H9 (cell line): Measurements from ENCODE around the gene AP4S1. TPM values are rescaled to one million over a fixed set of nuclear protein-coding genes. Genes with fewer than 3 reads are reported as not detected.
A peak's percentile ranks its signal among the peaks of the same experiment; 100 is the strongest.
"Not testable (repeated sequence)": the region's sequence is repeated elsewhere in the genome, so short reads cannot be mapped to it uniquely, and the experiment has no call there.

Experiments
- DNase-seq: peaks from one replicate; pipeline ENCODE4 v3.0.0-alpha.2; 2017
- H2AFZ ChIP-seq: one replicate; pipeline ENCODE4 v1.6.1; 2013; ENCODE audit warnings: mild to moderate bottlenecking, low read length, control low read depth, moderate library complexity
- H2AK5ac ChIP-seq: 2 replicates; pipeline ENCODE4 v1.6.1; 2013; ENCODE audit warnings: low read length, control low read depth, mixed read lengths; ENCODE audit not compliant: insufficient read length
- H2BK120ac ChIP-seq: one replicate; pipeline ENCODE4 v1.6.1; 2013; ENCODE audit warnings: low read depth, mild to moderate bottlenecking, low read length, control low read depth, inconsistent platforms; ENCODE audit not compliant: poor library complexity, severe bottlenecking
- H2BK12ac ChIP-seq: 2 replicates; pipeline ENCODE4 v1.6.1; 2013; ENCODE audit warnings: low read length, control low read depth, mixed read lengths, low read depth; ENCODE audit not compliant: insufficient read length
- H2BK15ac ChIP-seq: 2 replicates; pipeline ENCODE4 v1.6.1; 2013; ENCODE audit warnings: low read depth, low read length, control low read depth
- H2BK20ac ChIP-seq: one replicate; pipeline ENCODE4 v1.6.1; 2013; ENCODE audit warnings: low read depth, mild to moderate bottlenecking, low read length, control low read depth, inconsistent platforms; ENCODE audit not compliant: poor library complexity, severe bottlenecking
- H2BK5ac ChIP-seq: 2 replicates; pipeline ENCODE4 v1.6.1; 2013; ENCODE audit warnings: low read length, control low read depth, mixed read lengths; ENCODE audit not compliant: insufficient read length
- H3K14ac ChIP-seq: 2 replicates; pipeline ENCODE4 v1.6.1; 2013; ENCODE audit warnings: low read length, control low read depth; ENCODE audit not compliant: insufficient read depth
- H3K18ac ChIP-seq: 2 replicates; pipeline ENCODE4 v1.6.1; 2013; ENCODE audit warnings: low read depth, mild to moderate bottlenecking, mixed read lengths, low read length, control low read depth; ENCODE audit not compliant: insufficient read length
- H3K23ac ChIP-seq: 2 replicates; pipeline ENCODE4 v1.6.1; 2013; ENCODE audit warnings: low read length, control low read depth, mixed read lengths, low read depth; ENCODE audit not compliant: insufficient read length
- H3K23me2 ChIP-seq: 2 replicates; pipeline ENCODE4 v1.6.1; 2013; ENCODE audit warnings: low read depth, mild to moderate bottlenecking, mixed read lengths, low read length, control low read depth; ENCODE audit not compliant: insufficient read length, poor library complexity, severe bottlenecking
- H3K27ac ChIP-seq: 2 replicates; pipeline ENCODE4 v1.5.1; 2013; ENCODE audit warnings: low read length, control low read depth, mixed read lengths, low read depth; ENCODE audit not compliant: insufficient read length
- H3K27me3 ChIP-seq: 2 replicates; pipeline ENCODE4 v1.6.1; 2013; ENCODE audit warnings: low read length, control low read depth, inconsistent platforms; ENCODE audit not compliant: insufficient read depth
- H3K4ac ChIP-seq: 2 replicates; pipeline ENCODE4 v1.6.1; 2013; ENCODE audit warnings: low read depth, mild to moderate bottlenecking, control low read depth, inconsistent platforms, low read length, moderate library complexity
- H3K4me1 ChIP-seq: 2 replicates; pipeline ENCODE4 v1.6.1; 2013; ENCODE audit warnings: low read length, control low read depth, inconsistent platforms; ENCODE audit not compliant: insufficient read depth
- H3K4me2 ChIP-seq: 2 replicates; pipeline ENCODE4 v1.6.1; 2013; ENCODE audit warnings: low read length, control low read depth, mixed read lengths; ENCODE audit not compliant: insufficient read length, insufficient read depth
- H3K56ac ChIP-seq: 2 replicates; pipeline ENCODE4 v1.6.1; 2013; ENCODE audit warnings: low read depth, mild to moderate bottlenecking, mixed read lengths, low read length, control low read depth; ENCODE audit not compliant: insufficient read length
- H3K79me1 ChIP-seq: 2 replicates; pipeline ENCODE4 v1.6.1; 2013; ENCODE audit warnings: low read depth, mild to moderate bottlenecking, moderate library complexity, low read length, control low read depth, inconsistent platforms; ENCODE audit not compliant: insufficient read depth, poor library complexity, severe bottlenecking
- H3K79me2 ChIP-seq: 2 replicates; pipeline ENCODE4 v1.6.1; 2013; ENCODE audit warnings: low read length, control low read depth, inconsistent platforms; ENCODE audit not compliant: insufficient read depth
- H3K9ac ChIP-seq: 2 replicates; pipeline ENCODE4 v1.6.1; 2013; ENCODE audit warnings: low read length, control low read depth, mixed read lengths; ENCODE audit not compliant: insufficient read length; ENCODE audit errors: extremely low read depth
- H3K9me3 ChIP-seq: one replicate; pipeline ENCODE4 v1.6.1; 2013; ENCODE audit warnings: low read depth, low read length, inconsistent platforms; ENCODE audit not compliant: control insufficient read depth
- H3T11ph ChIP-seq: one replicate; pipeline ENCODE4 v1.6.1; 2013; ENCODE audit warnings: mild to moderate bottlenecking, low read length, control low read depth, inconsistent platforms
- H4K20me1 ChIP-seq: one replicate; pipeline ENCODE4 v1.6.1; 2013; ENCODE audit not compliant: control insufficient read depth, insufficient read length, insufficient read depth
- H4K5ac ChIP-seq: 2 replicates; pipeline ENCODE4 v1.6.1; 2013; ENCODE audit warnings: low read depth, mild to moderate bottlenecking, mixed read lengths, low read length, control low read depth; ENCODE audit not compliant: insufficient read length
- H4K8ac ChIP-seq: replicated peaks from 2 replicates; pipeline ENCODE4 v1.6.1; 2013; ENCODE audit warnings: low read length, control low read depth, mixed read lengths, low read depth; ENCODE audit not compliant: insufficient read length
- H4K91ac ChIP-seq: 2 replicates; pipeline ENCODE4 v1.6.1; 2013; ENCODE audit warnings: low read depth, mild to moderate bottlenecking, moderate library complexity, mixed read lengths, low read length, control low read depth; ENCODE audit not compliant: insufficient read length
- H3K27ac Mint-ChIP-seq, 3 experiments: 2 replicates in 2 of 3; 3 replicates in 1 of 3; pipeline ENCODE4 v1.8.0; 2020 to 2021; ENCODE audit warnings: mixed read lengths in 3 of 3, mild to moderate bottlenecking in 1 of 3, moderate library complexity in 1 of 3
- H3K27me3 Mint-ChIP-seq: 2 replicates; pipeline ENCODE4 v1.8.0; 2021; ENCODE audit warnings: low read depth, mild to moderate bottlenecking, moderate library complexity, mixed read lengths
- H3K36me3 Mint-ChIP-seq, 3 experiments: 2 replicates in 2 of 3; 3 replicates in 1 of 3; pipeline ENCODE4 v1.8.0; 2020 to 2021; ENCODE audit warnings: low read depth in 3 of 3, mixed read lengths in 3 of 3; ENCODE audit not compliant: insufficient read depth in 1 of 3
- H3K4me1 Mint-ChIP-seq, 2 experiments: 2 replicates each; pipeline ENCODE4 v1.8.0; 2020; ENCODE audit warnings: mixed read lengths in 2 of 2
- H3K4me3 Mint-ChIP-seq, 2 experiments: 2 replicates in 1 of 2; 3 replicates in 1 of 2; pipeline ENCODE4 v1.8.0; 2020 to 2021; ENCODE audit warnings: mild to moderate bottlenecking in 2 of 2, mixed read lengths in 2 of 2, moderate library complexity in 1 of 2
- H3K9me3 Mint-ChIP-seq, 2 experiments: 2 replicates in 1 of 2; 3 replicates in 1 of 2; pipeline ENCODE4 v1.8.0; 2020; ENCODE audit warnings: mild to moderate bottlenecking in 2 of 2, mixed read lengths in 2 of 2, moderate library complexity in 1 of 2
- CTCF ChIP-seq: fragments of 200-600 bp; sonication (generic); conservative IDR thresholded peaks from 3 replicates; pipeline ENCODE4 v1.8.0; 2021; ENCODE audit warnings: antibody characterized with exemption, mild to moderate bottlenecking
- WGBS: extraction: QIAGEN DNeasy Blood & Tissue Kit; methylation state at CpG from one replicate; pipeline ENCODE4 v1.1.7; 2013; ENCODE audit warnings: missing lambda C conversion rate, low lambda C conversion rate, mixed read lengths; ENCODE audit not compliant: insufficient read length; ENCODE audit errors: extremely low coverage; 5-methylcytosine and 5-hydroxymethylcytosine counted together
- total RNA-seq: library from RNA; stranded (reverse); gene quantifications from 2 replicates; pipeline ENCODE4 v1.2.1, GENCODE V29; 2021

The AP4S1 gene
- total RNA-seq, 1 experiment from 2014 or later = 13.7 TPM

GRCh38 chr14:31060253-31060875 lies 34.9 kb downstream of the AP4S1 start:
- Histone ChIP-seq H2BK5ac (no peak overlapping the region), H3T11ph (no peak overlapping the region), H2BK120ac (no peak overlapping the region), H3K4ac (no peak overlapping the region), H3K27me3 (no peaks in the 10 kb centered on the region), H2BK20ac (no peak overlapping the region), H4K8ac (no peak overlapping the region), H2AK5ac (no peak overlapping the region), H3K79me2 (no peaks in the 10 kb centered on the region), H2BK12ac (no peak overlapping the region), H3K79me1 (no peaks in the 10 kb centered on the region), H3K14ac (no peak overlapping the region), H3K9me3 (no peaks in the 10 kb centered on the region), H4K20me1 (no peaks in the 10 kb centered on the region), H3K23ac (no peak overlapping the region), H2AFZ (no peak overlapping the region), H3K27ac (peak overlapping the region; percentile 43), H3K4me1 (peaks cover 3% of the 10 kb centered on the region; the same call in 1 of the 2 replicates), H4K5ac (no peak overlapping the region), H3K4me2 (no peak overlapping the region), H3K23me2 (no peaks in the 10 kb centered on the region), H4K91ac (no peak overlapping the region), H3K56ac (no peak overlapping the region), H3K18ac (no peak overlapping the region), H2BK15ac (no peak overlapping the region), H3K9ac (no peak overlapping the region)
- Mint-ChIP-seq H3K9me3 (no peaks in the 10 kb centered on the region), H3K4me1 (peaks cover 18 to 19% of the 10 kb centered on the region in 2 experiments), H3K4me3 (no peak overlapping the region), H3K27me3 (no peaks in the 10 kb centered on the region), H3K36me3 (no peaks in the 10 kb centered on the region), H3K27ac (peak overlapping the region; percentile 89 to 97 (median 96); a peak in 4 of 7 replicates)
- no peak for DNase-seq
- no CpG with 5 or more reads among the region's 6 CpGs for WGBS
- TF ChIP-seq CTCF = no peak

GRCh38 chr14:31062908-31063307 lies 37.5 kb downstream of the AP4S1 start:
- not testable (repeated sequence) for H3K9ac ChIP-seq, H3K9me3 ChIP-seq, H3K36me3 Mint-ChIP-seq, H4K20me1 ChIP-seq, H3K9me3 Mint-ChIP-seq, H3K4ac ChIP-seq, DNase-seq, H3K27me3 ChIP-seq, H3K4me3 Mint-ChIP-seq, H3K56ac ChIP-seq, H3K79me2 ChIP-seq, H2AFZ ChIP-seq, H2BK5ac ChIP-seq, H3K14ac ChIP-seq, H2BK12ac ChIP-seq, H2BK20ac ChIP-seq, H4K8ac ChIP-seq, H3K23ac ChIP-seq, H4K91ac ChIP-seq, H3K27me3 Mint-ChIP-seq, H3K23me2 ChIP-seq, H3T11ph ChIP-seq, H3K27ac Mint-ChIP-seq, H2BK120ac ChIP-seq, H3K18ac ChIP-seq, H2BK15ac ChIP-seq, H3K27ac ChIP-seq, H4K5ac ChIP-seq, H3K4me2 ChIP-seq, H3K4me1 ChIP-seq, H2AK5ac ChIP-seq, H3K79me1 ChIP-seq
- no CpG with 5 or more reads among the region's 8 CpGs for WGBS
- peaks cover 18 to 19% of the 10 kb centered on the region in 2 experiments for H3K4me1 Mint-ChIP-seq
